ENCODE data around the gene DDX11. TPM values are rescaled to one million over a fixed set of nuclear protein-coding genes. Genes with fewer than 3 reads are reported as not detected.
"Not testable (repeated sequence)": the region's sequence is repeated elsewhere in the genome, so short reads cannot be mapped to it uniquely, and the experiment has no call there.

The DDX11 gene
- total and polyA plus RNA-seq, 2 of the 4 experiments (the other 2 are of a cell fraction), result 10.8 to 17.6 TPM

DNA sequence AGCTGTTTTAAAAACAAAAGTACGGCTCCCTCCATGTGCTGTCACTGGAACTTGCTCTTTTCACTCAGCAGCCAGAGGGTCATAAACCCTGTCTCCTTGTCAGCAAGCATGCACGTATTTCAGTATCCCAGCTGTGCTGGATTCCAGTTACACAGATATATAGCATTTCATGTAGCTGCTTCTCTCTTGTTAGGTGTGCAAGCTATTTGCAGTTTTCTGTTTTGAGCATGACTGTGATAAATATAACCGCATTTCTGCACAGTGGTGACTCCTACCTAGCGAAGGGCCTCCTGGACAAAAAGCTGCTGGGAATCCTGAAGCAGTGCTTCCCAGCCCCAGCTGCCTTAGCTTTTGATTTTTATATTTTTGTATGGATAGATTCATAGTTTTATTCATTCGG, 24.7 kb downstream of the DDX11 start:
- CTCF ChIA-PET; H3K9me3 ChIP-seq (ENCODE audit: control insufficient read depth, insufficient read depth, low read length); in situ Hi-C loops (cut with MboI; ENCODE audit: low sequenced_read_pairs); H3K23ac ChIP-seq (ENCODE audit: low read depth, low read length); H3K14ac ChIP-seq (replicated peaks; ENCODE audit: low read depth, low read length); H3K4me1 ChIP-seq (ENCODE audit: control insufficient read depth, insufficient read depth, low read length); H2AK9ac ChIP-seq (replicated peaks; ENCODE audit: low read depth, low read length, poor library complexity); H3K56ac ChIP-seq (ENCODE audit: extremely low read depth, insufficient read depth, low read length); H3K4ac ChIP-seq (ENCODE audit: low read depth, low read length); H2BK20ac ChIP-seq (ENCODE audit: low read depth, low read length); H3K4me2 ChIP-seq (ENCODE audit: low read depth, low read length); H3K4me3 ChIP-seq (ENCODE audit: insufficient read depth, low read depth, low read length); H3K18ac ChIP-seq (ENCODE audit: low read depth, low read length); ATAC-seq (ENCODE audit: low read depth); H3K27me3 ChIP-seq (ENCODE audit: control insufficient read depth, insufficient read depth, low read length); H4K91ac ChIP-seq (ENCODE audit: insufficient read depth, low read depth, low read length); DNase-seq; dilution Hi-C loops (cut with HindIII; ENCODE audit: low sequenced_read_pairs, unreplicated experiment); H4K8ac ChIP-seq (ENCODE audit: low read depth in 2 of 2, low read length in 2 of 2); H3K79me1 ChIP-seq (ENCODE audit: low read depth in 1 of 2, low read length in 2 of 2); H3K27ac ChIP-seq (ENCODE audit: insufficient read depth, low read length); H4K5ac ChIP-seq (ENCODE audit: low read depth, low read length); H3K9me1 ChIP-seq (ENCODE audit: insufficient read depth, low read length); H2BK5ac ChIP-seq (ENCODE audit: low read depth, low read length, poor library complexity, severe bottlenecking); H4K20me1 ChIP-seq (ENCODE audit: insufficient read depth, low read length); H3K9ac ChIP-seq (ENCODE audit: low read depth, low read length); H2BK120ac ChIP-seq (ENCODE audit: low read depth, low read length); H2AK5ac ChIP-seq (ENCODE audit: low read depth, low read length); intact Hi-C loops (cut with micrococcal nuclease); H3K36me3 ChIP-seq (ENCODE audit: control insufficient read depth, insufficient read depth, low read length); H2BK15ac ChIP-seq (ENCODE audit: low read depth, low read length); BruUV-seq (replicated peaks); H2AFZ ChIP-seq (replicated peaks; ENCODE audit: low read length, poor library complexity); POLR2A ChIA-PET (ENCODE audit: unreplicated experiment): not testable (repeated sequence)
- WGBS, 2 experiments (ENCODE audit: extremely low coverage in 2 of 2, insufficient read length in 1 of 2), result no CpG with 5 or more reads among the region's 5 CpGs

DNA sequence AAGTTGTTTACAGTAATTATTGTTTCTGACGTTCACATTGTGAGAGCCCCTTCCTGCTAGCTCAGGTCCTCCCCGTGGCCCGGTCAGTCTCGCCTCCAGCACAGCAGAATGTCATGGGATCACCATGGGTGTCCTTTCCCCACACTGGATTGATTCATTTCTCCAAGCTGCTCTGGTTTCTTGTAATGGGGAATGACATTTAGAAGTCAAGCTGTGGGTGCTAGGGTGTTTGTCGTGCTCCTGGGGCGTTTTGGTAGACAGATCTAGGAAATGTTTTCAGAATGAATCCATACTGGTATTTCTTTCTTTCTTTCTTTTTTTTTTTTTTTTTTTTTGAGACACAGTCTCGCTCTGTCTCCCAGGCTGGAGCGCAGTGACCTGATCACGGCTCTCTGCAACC, 25.1 kb downstream of the DDX11 start:
- H2BK15ac ChIP-seq (ENCODE audit: low read depth, low read length); H4K5ac ChIP-seq (ENCODE audit: low read depth, low read length); H4K8ac ChIP-seq (ENCODE audit: low read depth in 2 of 2, low read length in 2 of 2); dilution Hi-C loops (cut with HindIII; ENCODE audit: low sequenced_read_pairs, unreplicated experiment); H3K36me3 ChIP-seq (ENCODE audit: control insufficient read depth, insufficient read depth, low read length); H2BK120ac ChIP-seq (ENCODE audit: low read depth, low read length); H4K20me1 ChIP-seq (ENCODE audit: insufficient read depth, low read length); intact Hi-C loops (cut with micrococcal nuclease); H3K18ac ChIP-seq (ENCODE audit: low read depth, low read length); H3K9ac ChIP-seq (ENCODE audit: low read depth, low read length); H2BK20ac ChIP-seq (ENCODE audit: low read depth, low read length); H3K56ac ChIP-seq (ENCODE audit: extremely low read depth, insufficient read depth, low read length); H2AK5ac ChIP-seq (ENCODE audit: low read depth, low read length); H3K4ac ChIP-seq (ENCODE audit: low read depth, low read length); H2AK9ac ChIP-seq (replicated peaks; ENCODE audit: low read depth, low read length, poor library complexity); H3K9me1 ChIP-seq (ENCODE audit: insufficient read depth, low read length); H3K4me1 ChIP-seq (ENCODE audit: control insufficient read depth, insufficient read depth, low read length); ATAC-seq (ENCODE audit: low read depth); H3K27me3 ChIP-seq (ENCODE audit: control insufficient read depth, insufficient read depth, low read length); H2AFZ ChIP-seq (replicated peaks; ENCODE audit: low read length, poor library complexity); H3K27ac ChIP-seq (ENCODE audit: insufficient read depth, low read length); H4K91ac ChIP-seq (ENCODE audit: insufficient read depth, low read depth, low read length); H3K14ac ChIP-seq (replicated peaks; ENCODE audit: low read depth, low read length); in situ Hi-C loops (cut with MboI; ENCODE audit: low sequenced_read_pairs); H3K4me2 ChIP-seq (ENCODE audit: low read depth, low read length); H3K9me3 ChIP-seq (ENCODE audit: control insufficient read depth, insufficient read depth, low read length); H3K23ac ChIP-seq (ENCODE audit: low read depth, low read length); POLR2A ChIA-PET (ENCODE audit: unreplicated experiment); DNase-seq; H3K4me3 ChIP-seq (ENCODE audit: insufficient read depth, low read depth, low read length); H2BK5ac ChIP-seq (ENCODE audit: low read depth, low read length, poor library complexity, severe bottlenecking); BruUV-seq (replicated peaks); H3K79me1 ChIP-seq (ENCODE audit: low read depth in 1 of 2, low read length in 2 of 2); CTCF ChIA-PET: not testable (repeated sequence)
- no CpG with 5 or more reads among the region's 9 CpGs for WGBS, 2 experiments (ENCODE audit: extremely low coverage in 2 of 2, insufficient read length in 1 of 2)

All from IMR-90 (cell line).